Endodermal cell (in vitro differentiated cells): ENCODE results near the gene DBP. TPM values are rescaled to one million over a fixed set of nuclear protein-coding genes. Genes with fewer than 3 reads are reported as not detected.
"Not testable (repeated sequence)": the region's sequence is repeated elsewhere in the genome, so short reads cannot be mapped to it uniquely, and the experiment has no call there.

Source experiments
- DNase-seq: peaks from one replicate; pipeline ENCODE4 v3.0.0-alpha.2; 2017
- H3K27ac ChIP-seq: 2 replicates; pipeline ENCODE4 v1.5.1; 2013; ENCODE audit warnings: mild to moderate bottlenecking, low read depth, low read length, moderate library complexity
- H3K27me3 ChIP-seq: 2 replicates; pipeline ENCODE4 v1.6.1; 2013; ENCODE audit warnings: mild to moderate bottlenecking, low read length, moderate library complexity; ENCODE audit not compliant: insufficient read depth, control insufficient read depth, poor library complexity, severe bottlenecking
- H3K36me3 ChIP-seq: 2 replicates; pipeline ENCODE4 v1.7.0; 2013; ENCODE audit warnings: mild to moderate bottlenecking, low read length, moderate library complexity; ENCODE audit not compliant: control insufficient read depth, insufficient read depth
- H3K4me1 ChIP-seq: one replicate; pipeline ENCODE4 v1.7.0; 2013; ENCODE audit warnings: low read length; ENCODE audit not compliant: control insufficient read depth, insufficient read depth
- H3K4me3 ChIP-seq: 2 replicates; pipeline ENCODE4 v1.5.1; 2013; ENCODE audit warnings: mild to moderate bottlenecking, low read length, moderate library complexity
- H3K9ac ChIP-seq: 2 replicates; pipeline ENCODE4 v1.6.1; 2013; ENCODE audit warnings: mild to moderate bottlenecking, low read length, moderate library complexity; ENCODE audit not compliant: poor library complexity, severe bottlenecking; ENCODE audit errors: extremely low read depth
- H3K9me3 ChIP-seq: 2 replicates; pipeline ENCODE4 v1.6.1; 2013; ENCODE audit warnings: mild to moderate bottlenecking, low read length, moderate library complexity; ENCODE audit not compliant: control insufficient read depth
- H3K27ac Mint-ChIP-seq: 2 replicates; pipeline ENCODE4 v1.8.0; 2020; ENCODE audit warnings: mixed read lengths
- H3K27me3 Mint-ChIP-seq: 2 replicates; pipeline ENCODE4 v1.8.0; 2021; ENCODE audit warnings: mild to moderate bottlenecking, mixed read lengths; ENCODE audit not compliant: insufficient read depth
- H3K36me3 Mint-ChIP-seq: 2 replicates; pipeline ENCODE4 v1.8.0; 2020; ENCODE audit warnings: low read depth, mixed read lengths
- H3K4me1 Mint-ChIP-seq: 2 replicates; pipeline ENCODE4 v1.8.0; 2020; ENCODE audit warnings: mixed read lengths
- H3K4me3 Mint-ChIP-seq: 2 replicates; pipeline ENCODE4 v1.8.0; 2020; ENCODE audit warnings: mild to moderate bottlenecking, moderate library complexity, mixed read lengths
- H3K9me3 Mint-ChIP-seq: 2 replicates; pipeline ENCODE4 v1.8.0; 2020; ENCODE audit warnings: mild to moderate bottlenecking, mixed read lengths
- whole genome bisulfite sequencing, 2 experiments: methylation state at CpG; one replicate each; pipeline versions ENCODE4 v1.1.5 to v1.1.7; 2013; ENCODE audit warnings: missing lambda C conversion rate in 2 of 2, mixed read lengths in 1 of 2; ENCODE audit not compliant: insufficient coverage in 1 of 2, insufficient read length in 1 of 2; 5-methylcytosine and 5-hydroxymethylcytosine counted together
- total RNA-seq, 2 donors: library from RNA; stranded (reverse); fragmentation: NEBNext Ultra II Directional in 1 of 2; extraction: Animal tissue kit (Norgen Biotek cat#: 25700) in 1 of 2; gene quantifications; 2 replicates in 1 of 2; 3 replicates in 1 of 2; pipeline ENCODE4 v1.2.1, GENCODE V29; 2021
- TF ChIP-seq, protein P1 (sequence below): fragments of 200-600 bp; sonication (generic); conservative IDR thresholded peaks from 2 replicates; pipeline ENCODE4 v1.5.0; 2021; ENCODE audit warnings: antibody characterized with exemption, mild to moderate bottlenecking

DBP gene
- total RNA-seq, 2 donors from 2014 or later = 5.3 to 13.1 TPM

DNA sequence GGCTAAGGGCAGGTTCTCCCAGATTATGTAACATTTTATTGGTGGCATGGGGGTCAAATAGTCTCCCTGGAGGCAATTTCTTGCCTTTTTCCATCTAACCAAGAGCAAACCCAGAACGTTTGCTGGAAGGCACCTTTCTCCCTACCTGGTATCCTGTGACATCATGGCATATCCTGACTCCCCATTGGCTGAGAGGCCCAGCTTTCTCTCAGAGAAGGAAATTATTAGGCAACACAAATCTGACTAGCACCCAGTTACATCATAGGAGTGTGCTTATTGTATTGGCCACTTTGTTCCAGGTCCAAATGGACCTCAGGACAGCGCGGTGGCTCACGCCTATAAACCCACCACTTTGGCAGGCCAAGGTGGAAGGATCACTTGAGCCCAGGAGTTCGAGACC lies 22.6 kb upstream of the DBP start:
- H3K36me3 ChIP-seq = no peaks in the 10 kb centered on the region
- peaks cover 7% of the 10 kb centered on the region for H3K4me1 Mint-ChIP-seq
- H3K9me3 Mint-ChIP-seq = peaks cover 6% of the 10 kb centered on the region
- no peaks in the 10 kb centered on the region for H3K36me3 Mint-ChIP-seq
- WGBS, 2 experiments = 91 to 93% methylated on average over 5 of the region's 5 CpGs
- H3K9ac ChIP-seq = no peak overlapping the region
- no peaks in the 10 kb centered on the region for H3K9me3 ChIP-seq
- no peak overlapping the region for H3K4me3 ChIP-seq
- H3K27ac ChIP-seq = no peak overlapping the region
- H3K4me1 ChIP-seq = no peaks in the 10 kb centered on the region
- H3K27ac Mint-ChIP-seq = no peak overlapping the region
- TF ChIP-seq, protein P1, sequence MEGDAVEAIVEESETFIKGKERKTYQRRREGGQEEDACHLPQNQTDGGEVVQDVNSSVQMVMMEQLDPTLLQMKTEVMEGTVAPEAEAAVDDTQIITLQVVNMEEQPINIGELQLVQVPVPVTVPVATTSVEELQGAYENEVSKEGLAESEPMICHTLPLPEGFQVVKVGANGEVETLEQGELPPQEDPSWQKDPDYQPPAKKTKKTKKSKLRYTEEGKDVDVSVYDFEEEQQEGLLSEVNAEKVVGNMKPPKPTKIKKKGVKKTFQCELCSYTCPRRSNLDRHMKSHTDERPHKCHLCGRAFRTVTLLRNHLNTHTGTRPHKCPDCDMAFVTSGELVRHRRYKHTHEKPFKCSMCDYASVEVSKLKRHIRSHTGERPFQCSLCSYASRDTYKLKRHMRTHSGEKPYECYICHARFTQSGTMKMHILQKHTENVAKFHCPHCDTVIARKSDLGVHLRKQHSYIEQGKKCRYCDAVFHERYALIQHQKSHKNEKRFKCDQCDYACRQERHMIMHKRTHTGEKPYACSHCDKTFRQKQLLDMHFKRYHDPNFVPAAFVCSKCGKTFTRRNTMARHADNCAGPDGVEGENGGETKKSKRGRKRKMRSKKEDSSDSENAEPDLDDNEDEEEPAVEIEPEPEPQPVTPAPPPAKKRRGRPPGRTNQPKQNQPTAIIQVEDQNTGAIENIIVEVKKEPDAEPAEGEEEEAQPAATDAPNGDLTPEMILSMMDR = no peak
- H3K27me3 ChIP-seq = no peaks in the 10 kb centered on the region
- DNase-seq = no peak
- H3K27me3 Mint-ChIP-seq = peaks cover 9% of the 10 kb centered on the region
- no peak overlapping the region for H3K4me3 Mint-ChIP-seq

DNA sequence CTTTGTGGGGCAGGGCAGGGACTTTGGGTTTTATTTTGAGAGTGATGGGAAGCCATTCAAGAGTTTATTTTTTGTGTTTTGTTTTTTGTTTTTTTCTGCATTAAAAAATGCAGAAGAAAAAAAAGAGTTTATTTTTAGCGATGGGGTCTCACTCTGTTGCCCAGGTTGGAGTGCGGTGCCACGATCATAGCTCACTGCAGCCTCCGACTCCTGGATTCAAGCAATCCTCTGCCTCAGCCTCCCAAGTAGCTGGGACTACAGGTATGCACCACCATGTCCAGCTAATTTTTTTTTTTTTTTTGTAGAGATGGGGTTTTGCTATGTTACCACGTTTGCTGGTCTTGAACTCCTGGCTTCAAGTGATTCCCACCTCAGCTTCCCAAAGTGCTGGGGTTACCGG lies 21.3 kb upstream of the DBP start:
- H3K4me3 Mint-ChIP-seq = no peak overlapping the region
- no peak overlapping the region for H3K9ac ChIP-seq
- H3K36me3 ChIP-seq = no peaks in the 10 kb centered on the region
- TF ChIP-seq, protein P1 = no peak
- peaks cover 14% of the 10 kb centered on the region for H3K4me1 Mint-ChIP-seq
- H3K36me3 Mint-ChIP-seq = no peaks in the 10 kb centered on the region
- H3K27me3 ChIP-seq = no peaks in the 10 kb centered on the region
- 90 to 91% methylated on average over 5 to 6 of the region's 6 CpGs for WGBS, 2 experiments
- no peak overlapping the region for H3K27ac ChIP-seq
- peaks cover 6% of the 10 kb centered on the region for H3K9me3 Mint-ChIP-seq
- no peak for DNase-seq
- H3K4me1 ChIP-seq = no peaks in the 10 kb centered on the region
- H3K4me3 ChIP-seq = no peak overlapping the region
- H3K9me3 ChIP-seq = no peaks in the 10 kb centered on the region
- no peak overlapping the region for H3K27ac Mint-ChIP-seq
- peaks cover 9% of the 10 kb centered on the region for H3K27me3 Mint-ChIP-seq

DNA sequence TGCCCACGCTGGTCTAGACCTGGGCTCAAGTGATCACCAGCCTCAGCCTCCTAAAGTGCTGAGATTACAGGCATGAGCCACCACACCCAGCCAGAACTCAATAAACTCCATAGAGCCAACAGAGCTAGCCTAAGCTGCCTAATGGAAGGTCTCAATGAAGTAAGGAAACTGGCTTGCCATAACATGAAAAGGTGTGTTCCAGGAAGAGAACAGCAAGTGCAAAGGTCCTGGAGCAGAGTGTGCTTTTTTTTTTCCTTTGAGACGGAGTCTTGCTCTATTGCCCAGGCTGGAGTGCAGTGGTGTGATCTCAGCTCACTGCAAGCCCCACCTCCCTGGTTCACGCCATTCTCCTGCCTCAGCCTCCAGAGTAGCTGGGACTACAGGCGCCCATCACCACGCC lies 20.6 kb upstream of the DBP start:
- H3K9me3 ChIP-seq, H3K27me3 Mint-ChIP-seq, H3K36me3 ChIP-seq, H3K4me3 Mint-ChIP-seq, H3K27me3 ChIP-seq, H3K27ac Mint-ChIP-seq, DNase-seq, H3K27ac ChIP-seq, H3K9me3 Mint-ChIP-seq, H3K4me3 ChIP-seq, H3K36me3 Mint-ChIP-seq, H3K9ac ChIP-seq, H3K4me1 ChIP-seq: not testable (repeated sequence)
- H3K4me1 Mint-ChIP-seq = peaks cover 14% of the 10 kb centered on the region
- 90 to 96% methylated on average over 2 to 5 of the region's 5 CpGs for WGBS, 2 experiments

DNA sequence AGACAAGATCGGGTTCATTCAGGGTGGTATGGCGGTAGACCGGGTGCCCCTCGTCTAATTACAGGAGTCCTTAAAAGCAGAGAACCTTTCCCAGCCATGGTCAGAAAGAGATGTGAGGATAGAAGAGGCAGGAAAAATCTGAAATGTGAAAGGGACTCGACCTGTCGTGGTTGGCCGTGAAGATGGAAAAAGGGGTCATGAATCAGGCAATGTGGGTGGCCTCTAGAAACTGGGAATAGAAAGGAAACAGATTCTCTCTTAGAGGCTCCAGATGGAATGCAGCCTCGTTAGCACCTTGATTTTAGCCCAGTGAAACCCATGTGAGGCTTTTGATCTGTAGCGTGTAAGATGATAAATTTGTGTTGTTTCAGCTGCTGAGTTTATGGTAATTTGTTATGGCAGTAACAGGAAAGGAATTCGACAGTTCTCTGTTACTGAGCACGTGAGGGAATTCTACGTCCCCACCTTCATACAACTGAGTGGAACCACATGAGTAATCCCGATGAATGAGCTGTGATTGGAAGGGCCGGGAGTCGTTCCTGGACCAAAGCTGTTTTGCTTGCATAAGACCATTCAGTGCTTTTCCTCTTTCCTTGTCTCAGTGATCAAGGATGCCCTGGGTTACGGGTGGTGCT lies 19.8 kb upstream of the DBP start:
- H3K9me3 ChIP-seq = no peaks in the 10 kb centered on the region
- WGBS, 2 experiments = 44 to 54% methylated on average over 11 to 16 of the region's 16 CpGs
- no peaks in the 10 kb centered on the region for H3K27me3 ChIP-seq
- H3K4me1 ChIP-seq = no peaks in the 10 kb centered on the region
- H3K4me3 ChIP-seq = no peak overlapping the region
- peak; percentile 73 for DNase-seq
- H3K27ac Mint-ChIP-seq = no peak overlapping the region
- no peak overlapping the region for H3K4me3 Mint-ChIP-seq
- no peak overlapping the region for H3K27ac ChIP-seq
- TF ChIP-seq, protein P1 = no peak
- no peaks in the 10 kb centered on the region for H3K36me3 Mint-ChIP-seq
- H3K36me3 ChIP-seq = no peaks in the 10 kb centered on the region
- peaks cover 7% of the 10 kb centered on the region for H3K27me3 Mint-ChIP-seq
- peaks cover 16% of the 10 kb centered on the region for H3K4me1 Mint-ChIP-seq
- peaks cover 7% of the 10 kb centered on the region for H3K9me3 Mint-ChIP-seq
- no peak overlapping the region for H3K9ac ChIP-seq
